ENCODE measurements around the gene ANKMY2. TPM values are rescaled to one million over a fixed set of nuclear protein-coding genes. Genes with fewer than 3 reads are reported as not detected.

The ANKMY2 gene
- total and polyA plus RNA-seq, 5 donors from 2014 or later, result 12.1 to 24.2 (median 19.2) TPM

- Histone ChIP-seq H3K27ac (ENCODE audit: insufficient read depth, low read length, poor library complexity, severe bottlenecking) (no peak overlapping the region), H3K9me3 (ENCODE audit: control insufficient read depth in 2 of 2, low read length in 2 of 2) (no peaks in the 10 kb centered on the region), H3K36me3 (ENCODE audit: control insufficient read depth, insufficient read depth, low read length) (no peaks in the 10 kb centered on the region), H3K4me1 (ENCODE audit: control insufficient read depth, insufficient read depth, low read length, poor library complexity, severe bottlenecking) (peaks cover 12% of the 10 kb centered on the region), H3K27me3 (ENCODE audit: control insufficient read depth, insufficient read depth, low read length) (no peaks in the 10 kb centered on the region), H3K4me3 (ENCODE audit: low read depth, low read length) (no peak overlapping the region)
- no peaks in the 10 kb centered on the region for H3K27me3 Mint-ChIP-seq
- DNase-seq (no peak), ATAC-seq (ENCODE audit: low read depth in 2 of 2) (no peak)
- H3K9me3 Mint-ChIP-seq, result no peaks in the 10 kb centered on the region
- peaks cover 33 to 45% (median 38%) of the 10 kb centered on the region in 4 donors for H3K4me1 Mint-ChIP-seq
- peaks cover 4% of the 10 kb centered on the region for H3K36me3 Mint-ChIP-seq
- H3K27ac Mint-ChIP-seq, result no peak overlapping the region
- no peak overlapping the region for H3K4me3 Mint-ChIP-seq
Observed at GRCh38 chr7:16656141-16656540, 10.6 kb upstream of the ANKMY2 start.

GRCh38 chr7:16655394-16655793, 9.8 kb upstream of the ANKMY2 start:
- Mint-ChIP-seq H3K9me3 (no peaks in the 10 kb centered on the region), H3K4me1 (peaks cover 34 to 47% (median 39%) of the 10 kb centered on the region in 4 donors), H3K27ac (no peak overlapping the region), H3K27me3 (no peaks in the 10 kb centered on the region), H3K4me3 (peak overlapping the region in 2 of 4 donors; percentile 7 to 48), H3K36me3 (peaks cover 4% of the 10 kb centered on the region)
- H3K4me1 ChIP-seq (ENCODE audit: control insufficient read depth, insufficient read depth, low read length, poor library complexity, severe bottlenecking), result peaks cover 10% of the 10 kb centered on the region
- H3K27ac ChIP-seq (ENCODE audit: insufficient read depth, low read length, poor library complexity, severe bottlenecking), result no peak overlapping the region
- no peak overlapping the region for H3K4me3 ChIP-seq (ENCODE audit: low read depth, low read length)
- no peaks in the 10 kb centered on the region for H3K36me3 ChIP-seq (ENCODE audit: control insufficient read depth, insufficient read depth, low read length)
- no peak for ATAC-seq (ENCODE audit: low read depth in 2 of 2)
- H3K27me3 ChIP-seq (ENCODE audit: control insufficient read depth, insufficient read depth, low read length), result no peaks in the 10 kb centered on the region
- no peaks in the 10 kb centered on the region for H3K9me3 ChIP-seq (ENCODE audit: control insufficient read depth in 2 of 2, low read length in 2 of 2)
- no peak for DNase-seq

GRCh38 chr7:16652888-16653287, 7.3 kb upstream of the ANKMY2 start:
- H3K36me3 Mint-ChIP-seq, result peaks cover 4% of the 10 kb centered on the region
- H3K9me3 ChIP-seq (ENCODE audit: control insufficient read depth in 2 of 2, low read length in 2 of 2), result no peaks in the 10 kb centered on the region
- no peaks in the 10 kb centered on the region for H3K9me3 Mint-ChIP-seq
- peaks cover 47 to 68% (median 55%) of the 10 kb centered on the region in 4 donors for H3K4me1 Mint-ChIP-seq
- no peaks in the 10 kb centered on the region for H3K36me3 ChIP-seq (ENCODE audit: control insufficient read depth, insufficient read depth, low read length)
- H3K4me1 ChIP-seq (ENCODE audit: control insufficient read depth, insufficient read depth, low read length, poor library complexity, severe bottlenecking), result peaks cover 21% of the 10 kb centered on the region
- H3K27me3 ChIP-seq (ENCODE audit: control insufficient read depth, insufficient read depth, low read length), result no peaks in the 10 kb centered on the region
- H3K27me3 Mint-ChIP-seq, result no peaks in the 10 kb centered on the region
- ATAC-seq (ENCODE audit: low read depth in 2 of 2) (no peak), DNase-seq (no peak)
- no peak overlapping the region for H3K4me3 ChIP-seq (ENCODE audit: low read depth, low read length)
- no peak overlapping the region for H3K27ac Mint-ChIP-seq
- H3K27ac ChIP-seq (ENCODE audit: insufficient read depth, low read length, poor library complexity, severe bottlenecking), result no peak overlapping the region
- H3K4me3 Mint-ChIP-seq, result peak overlapping the region in 1 of 4 donors; percentile 26

GRCh38 chr7:16652240-16652583, 6.7 kb upstream of the ANKMY2 start:
- Mint-ChIP-seq H3K36me3 (peaks cover 4% of the 10 kb centered on the region), H3K27ac (no peak overlapping the region), H3K27me3 (no peaks in the 10 kb centered on the region), H3K4me3 (no peak overlapping the region), H3K9me3 (no peaks in the 10 kb centered on the region), H3K4me1 (peaks cover 53 to 68% (median 55%) of the 10 kb centered on the region in 4 donors)
- no peak for ATAC-seq (ENCODE audit: low read depth in 2 of 2)
- no peak for DNase-seq
- no peaks in the 10 kb centered on the region for H3K9me3 ChIP-seq (ENCODE audit: control insufficient read depth in 2 of 2, low read length in 2 of 2)
- no peaks in the 10 kb centered on the region for H3K36me3 ChIP-seq (ENCODE audit: control insufficient read depth, insufficient read depth, low read length)
- no peak overlapping the region for H3K27ac ChIP-seq (ENCODE audit: insufficient read depth, low read length, poor library complexity, severe bottlenecking)
- no peaks in the 10 kb centered on the region for H3K27me3 ChIP-seq (ENCODE audit: control insufficient read depth, insufficient read depth, low read length)
- H3K4me3 ChIP-seq (ENCODE audit: low read depth, low read length), result no peak overlapping the region
- H3K4me1 ChIP-seq (ENCODE audit: control insufficient read depth, insufficient read depth, low read length, poor library complexity, severe bottlenecking), result peaks cover 27% of the 10 kb centered on the region

GRCh38 chr7:16651396-16652239, 6.1 kb upstream of the ANKMY2 start:
- H3K36me3 Mint-ChIP-seq, result peaks cover 4% of the 10 kb centered on the region
- Histone ChIP-seq H3K27ac (ENCODE audit: insufficient read depth, low read length, poor library complexity, severe bottlenecking) (no peak overlapping the region), H3K4me1 (ENCODE audit: control insufficient read depth, insufficient read depth, low read length, poor library complexity, severe bottlenecking) (peaks cover 33% of the 10 kb centered on the region), H3K4me3 (ENCODE audit: low read depth, low read length) (peak overlapping the region; percentile 22), H3K27me3 (ENCODE audit: control insufficient read depth, insufficient read depth, low read length) (no peaks in the 10 kb centered on the region), H3K36me3 (ENCODE audit: control insufficient read depth, insufficient read depth, low read length) (no peaks in the 10 kb centered on the region), H3K9me3 (ENCODE audit: control insufficient read depth in 2 of 2, low read length in 2 of 2) (no peaks in the 10 kb centered on the region)
- peak in 1 of 3 donors; percentile 19 for DNase-seq
- peak overlapping the region in 3 of 4 donors; percentile 10 to 41 (median 40) for H3K4me3 Mint-ChIP-seq
- ATAC-seq (ENCODE audit: low read depth in 2 of 2), result no peak
- H3K4me1 Mint-ChIP-seq, result peaks cover 55 to 71% (median 58%) of the 10 kb centered on the region in 4 donors
- H3K27me3 Mint-ChIP-seq, result no peaks in the 10 kb centered on the region
- H3K9me3 Mint-ChIP-seq, result no peaks in the 10 kb centered on the region
- H3K27ac Mint-ChIP-seq, result no peak overlapping the region

GRCh38 chr7:16650266-16650665, 4.7 kb upstream of the ANKMY2 start:
- Histone ChIP-seq H3K9me3 (ENCODE audit: control insufficient read depth in 2 of 2, low read length in 2 of 2) (no peaks in the 10 kb centered on the region), H3K27ac (ENCODE audit: insufficient read depth, low read length, poor library complexity, severe bottlenecking) (no peak overlapping the region), H3K4me3 (ENCODE audit: low read depth, low read length) (no peak overlapping the region), H3K4me1 (ENCODE audit: control insufficient read depth, insufficient read depth, low read length, poor library complexity, severe bottlenecking) (peaks cover 35% of the 10 kb centered on the region), H3K36me3 (ENCODE audit: control insufficient read depth, insufficient read depth, low read length) (no peaks in the 10 kb centered on the region), H3K27me3 (ENCODE audit: control insufficient read depth, insufficient read depth, low read length) (no peaks in the 10 kb centered on the region)
- ATAC-seq (ENCODE audit: low read depth in 2 of 2), result no peak
- Mint-ChIP-seq H3K27me3 (no peaks in the 10 kb centered on the region), H3K36me3 (no peaks in the 10 kb centered on the region), H3K9me3 (no peaks in the 10 kb centered on the region), H3K4me3 (peak overlapping the region in 1 of 4 donors; percentile 5), H3K4me1 (peaks cover 46 to 72% (median 53%) of the 10 kb centered on the region in 4 donors), H3K27ac (no peak overlapping the region)
- DNase-seq, result no peak

GRCh38 chr7:16649196-16649595, 3.6 kb upstream of the ANKMY2 start:
- Mint-ChIP-seq H3K27ac (no peak overlapping the region), H3K4me1 (peaks cover 44 to 75% (median 53%) of the 10 kb centered on the region in 4 donors), H3K27me3 (no peaks in the 10 kb centered on the region), H3K9me3 (no peaks in the 10 kb centered on the region), H3K4me3 (peak overlapping the region in 1 of 4 donors; percentile 93), H3K36me3 (no peaks in the 10 kb centered on the region)
- DNase-seq, result no peak
- no peak for ATAC-seq (ENCODE audit: low read depth in 2 of 2)
- Histone ChIP-seq H3K4me1 (ENCODE audit: control insufficient read depth, insufficient read depth, low read length, poor library complexity, severe bottlenecking) (peaks cover 43% of the 10 kb centered on the region), H3K4me3 (ENCODE audit: low read depth, low read length) (no peak overlapping the region), H3K9me3 (ENCODE audit: control insufficient read depth in 2 of 2, low read length in 2 of 2) (no peaks in the 10 kb centered on the region), H3K27me3 (ENCODE audit: control insufficient read depth, insufficient read depth, low read length) (no peaks in the 10 kb centered on the region), H3K36me3 (ENCODE audit: control insufficient read depth, insufficient read depth, low read length) (no peaks in the 10 kb centered on the region), H3K27ac (ENCODE audit: insufficient read depth, low read length, poor library complexity, severe bottlenecking) (no peak overlapping the region)

- peaks cover 47 to 79% (median 54%) of the 10 kb centered on the region in 4 donors for H3K4me1 Mint-ChIP-seq
- H3K36me3 Mint-ChIP-seq, result no peaks in the 10 kb centered on the region
- H3K4me3 Mint-ChIP-seq, result peak overlapping the region in 3 of 4 donors; percentile 11 to 93 (median 26)
- H3K27me3 ChIP-seq (ENCODE audit: control insufficient read depth, insufficient read depth, low read length), result no peaks in the 10 kb centered on the region
- no peaks in the 10 kb centered on the region for H3K9me3 Mint-ChIP-seq
- no peaks in the 10 kb centered on the region for H3K27me3 Mint-ChIP-seq
- H3K36me3 ChIP-seq (ENCODE audit: control insufficient read depth, insufficient read depth, low read length), result no peaks in the 10 kb centered on the region
- peaks cover 49% of the 10 kb centered on the region for H3K4me1 ChIP-seq (ENCODE audit: control insufficient read depth, insufficient read depth, low read length, poor library complexity, severe bottlenecking)
- peak overlapping the region; percentile 13 for H3K4me3 ChIP-seq (ENCODE audit: low read depth, low read length)
- DNase-seq (no peak), ATAC-seq (ENCODE audit: low read depth in 2 of 2) (no peak)
- H3K9me3 ChIP-seq (ENCODE audit: control insufficient read depth in 2 of 2, low read length in 2 of 2), result no peaks in the 10 kb centered on the region
- H3K27ac Mint-ChIP-seq, result no peak overlapping the region
- H3K27ac ChIP-seq (ENCODE audit: insufficient read depth, low read length, poor library complexity, severe bottlenecking), result no peak overlapping the region
Observed at GRCh38 chr7:16648551-16648950, 3.0 kb upstream of the ANKMY2 start.
